GM18873 (cell line): ENCODE measurements around the gene ZNF692.

Experiments
- ATAC-seq: cut with Tn5 transposase; IDR thresholded peaks from one replicate; pipeline ENCODE4 v1.9.1; 2021; ENCODE audit warnings: mild to moderate bottlenecking, moderate library complexity, moderate number of reproducible peaks; ENCODE audit not compliant: unreplicated experiment, low FRiP score

Gene ZNF692

GRCh38 chr1:248851390-248851789 is 7.5 kb downstream of the ZNF692 start:
- no peak for ATAC-seq

- no peak for ATAC-seq
These were observed 8.2 kb downstream of the ZNF692 start for GRCh38 chr1:248850536-248851251.

- ATAC-seq, result no peak
These were observed 8.8 kb downstream of the ZNF692 start for GRCh38 chr1:248850124-248850523.

GRCh38 chr1:248849637-248850036 is 9.2 kb downstream of the ZNF692 start:
- no peak for ATAC-seq

- ATAC-seq, result no peak
These were observed 9.7 kb downstream of the ZNF692 start for GRCh38 chr1:248849152-248849551.

- no peak for ATAC-seq
These were observed 10.3 kb downstream of the ZNF692 start for GRCh38 chr1:248848602-248849001.

GRCh38 chr1:248847956-248848561 is 10.8 kb downstream of the ZNF692 start:
- ATAC-seq, result no peak

GRCh38 chr1:248847181-248847955 is 11.5 kb downstream of the ZNF692 start:
- ATAC-seq, result no peak

- no peak for ATAC-seq
These were observed 14.4 kb downstream of the ZNF692 start for GRCh38 chr1:248844526-248844925.

- no peak for ATAC-seq
These were observed 15.2 kb downstream of the ZNF692 start for GRCh38 chr1:248843687-248844086.

GRCh38 chr1:248842781-248843331 is 16.0 kb downstream of the ZNF692 start:
- ATAC-seq, result peak; percentile 54

- no peak for ATAC-seq
These were observed 17.0 kb downstream of the ZNF692 start for GRCh38 chr1:248841702-248842395.

- ATAC-seq, result no peak
These were observed 17.9 kb downstream of the ZNF692 start for GRCh38 chr1:248840946-248841345.

GRCh38 chr1:248839168-248839555 is 19.7 kb downstream of the ZNF692 start:
- no peak for ATAC-seq

- peak; percentile 61 for ATAC-seq
These were observed 20.3 kb downstream of the ZNF692 start for GRCh38 chr1:248838357-248839167.

- peak; percentile 82 for ATAC-seq
These were observed 21.0 kb downstream of the ZNF692 start, which contains the start of gene ZNF672 for GRCh38 chr1:248837781-248838356. TSS of gene ZNF672 (plus strand) at chr1:248838224. CDS start at chr1:248847275, 9,051 bp downstream.

GRCh38 chr1:248837045-248837780 is 21.7 kb downstream of the ZNF692 start:
- no peak for ATAC-seq

- no peak for ATAC-seq
These were observed 24.4 kb downstream of the ZNF692 start for GRCh38 chr1:248834343-248834940.
